ENCODE results near the gene GIPC2.
"Not testable (repeated sequence)": the region's sequence is repeated elsewhere in the genome, so short reads cannot be mapped to it uniquely, and the experiment has no call there.

Gene GIPC2

GRCh38 chr1:78053498-78053897 lies 7.7 kb downstream of the GIPC2 start:
- Histone ChIP-seq H3K9me3 (ENCODE audit: insufficient read depth, low read depth, low read length) (no peaks in the 10 kb centered on the region), H3K36me3 (ENCODE audit: insufficient read depth, low read depth, low read length) (no peaks in the 10 kb centered on the region), H3K27me3 (ENCODE audit: insufficient read depth, low read length) (no peaks in the 10 kb centered on the region; the same call in 1 of the 2 replicates), H3K4me3 (ENCODE audit: low read length) (no peak overlapping the region), H3K9ac (ENCODE audit: low read depth, low read length) (no peak overlapping the region), H3K27ac (ENCODE audit: low read length) (no peak overlapping the region), H3K4me1 (ENCODE audit: insufficient read depth, low read length) (no peaks in the 10 kb centered on the region)

GRCh38 chr1:78054559-78054958 lies 8.8 kb downstream of the GIPC2 start:
- no peak overlapping the region for H3K4me3 ChIP-seq (ENCODE audit: low read length)
- H3K36me3 ChIP-seq (ENCODE audit: insufficient read depth, low read depth, low read length), result no peaks in the 10 kb centered on the region
- no peak overlapping the region for H3K27ac ChIP-seq (ENCODE audit: low read length)
- H3K9ac ChIP-seq (ENCODE audit: low read depth, low read length), result no peak overlapping the region
- no peaks in the 10 kb centered on the region for H3K4me1 ChIP-seq (ENCODE audit: insufficient read depth, low read length)
- no peaks in the 10 kb centered on the region for H3K27me3 ChIP-seq (ENCODE audit: insufficient read depth, low read length)
- no peaks in the 10 kb centered on the region for H3K9me3 ChIP-seq (ENCODE audit: insufficient read depth, low read depth, low read length)

- Histone ChIP-seq H3K4me1 (ENCODE audit: insufficient read depth, low read length) (no peaks in the 10 kb centered on the region), H3K27ac (ENCODE audit: low read length) (no peak overlapping the region), H3K4me3 (ENCODE audit: low read length) (no peak overlapping the region), H3K27me3 (ENCODE audit: insufficient read depth, low read length) (no peaks in the 10 kb centered on the region), H3K36me3 (ENCODE audit: insufficient read depth, low read depth, low read length) (no peaks in the 10 kb centered on the region), H3K9ac (ENCODE audit: low read depth, low read length) (no peak overlapping the region), H3K9me3 (ENCODE audit: insufficient read depth, low read depth, low read length) (no peaks in the 10 kb centered on the region)
Observed at GRCh38 chr1:78054972-78055371, 9.2 kb downstream of the GIPC2 start.

GRCh38 chr1:78055565-78056132 lies 9.9 kb downstream of the GIPC2 start:
- no peaks in the 10 kb centered on the region for H3K4me1 ChIP-seq (ENCODE audit: insufficient read depth, low read length)
- H3K36me3 ChIP-seq (ENCODE audit: insufficient read depth, low read depth, low read length), result no peaks in the 10 kb centered on the region
- no peak overlapping the region for H3K27ac ChIP-seq (ENCODE audit: low read length)
- no peaks in the 10 kb centered on the region for H3K27me3 ChIP-seq (ENCODE audit: insufficient read depth, low read length)
- no peaks in the 10 kb centered on the region for H3K9me3 ChIP-seq (ENCODE audit: insufficient read depth, low read depth, low read length)
- no peak overlapping the region for H3K9ac ChIP-seq (ENCODE audit: low read depth, low read length)
- H3K4me3 ChIP-seq (ENCODE audit: low read length), result no peak overlapping the region

GRCh38 chr1:78058670-78059069 lies 12.9 kb downstream of the GIPC2 start:
- Histone ChIP-seq H3K9me3 (ENCODE audit: insufficient read depth, low read depth, low read length) (no peaks in the 10 kb centered on the region), H3K4me3 (ENCODE audit: low read length) (no peak overlapping the region), H3K36me3 (ENCODE audit: insufficient read depth, low read depth, low read length) (no peaks in the 10 kb centered on the region), H3K27me3 (ENCODE audit: insufficient read depth, low read length) (no peaks in the 10 kb centered on the region), H3K4me1 (ENCODE audit: insufficient read depth, low read length) (no peaks in the 10 kb centered on the region), H3K27ac (ENCODE audit: low read length) (no peak overlapping the region), H3K9ac (ENCODE audit: low read depth, low read length) (no peak overlapping the region)

GRCh38 chr1:78060857-78061563 lies 15.2 kb downstream of the GIPC2 start:
- Histone ChIP-seq H3K9me3 (ENCODE audit: insufficient read depth, low read depth, low read length) (no peaks in the 10 kb centered on the region), H3K9ac (ENCODE audit: low read depth, low read length) (no peak overlapping the region), H3K27ac (ENCODE audit: low read length) (no peak overlapping the region), H3K4me3 (ENCODE audit: low read length) (no peak overlapping the region), H3K36me3 (ENCODE audit: insufficient read depth, low read depth, low read length) (no peaks in the 10 kb centered on the region), H3K4me1 (ENCODE audit: insufficient read depth, low read length) (no peaks in the 10 kb centered on the region), H3K27me3 (ENCODE audit: insufficient read depth, low read length) (no peaks in the 10 kb centered on the region)

GRCh38 chr1:78061825-78062523 lies 16.2 kb downstream of the GIPC2 start:
- no peak overlapping the region for H3K27ac ChIP-seq (ENCODE audit: low read length)
- H3K4me3 ChIP-seq (ENCODE audit: low read length), result no peak overlapping the region
- H3K36me3 ChIP-seq (ENCODE audit: insufficient read depth, low read depth, low read length), result no peaks in the 10 kb centered on the region
- no peaks in the 10 kb centered on the region for H3K9me3 ChIP-seq (ENCODE audit: insufficient read depth, low read depth, low read length)
- H3K4me1 ChIP-seq (ENCODE audit: insufficient read depth, low read length), result no peaks in the 10 kb centered on the region
- H3K27me3 ChIP-seq (ENCODE audit: insufficient read depth, low read length), result no peaks in the 10 kb centered on the region
- no peak overlapping the region for H3K9ac ChIP-seq (ENCODE audit: low read depth, low read length)

GRCh38 chr1:78064886-78065285 lies 19.1 kb downstream of the GIPC2 start:
- not testable (repeated sequence) for H3K9me3 ChIP-seq (ENCODE audit: insufficient read depth, low read depth, low read length); H3K4me1 ChIP-seq (ENCODE audit: insufficient read depth, low read length); H3K27ac ChIP-seq (ENCODE audit: low read length); H3K4me3 ChIP-seq (ENCODE audit: low read length); H3K9ac ChIP-seq (ENCODE audit: low read depth, low read length); H3K27me3 ChIP-seq (ENCODE audit: insufficient read depth, low read length); H3K36me3 ChIP-seq (ENCODE audit: insufficient read depth, low read depth, low read length)

- Histone ChIP-seq H3K4me1 (ENCODE audit: insufficient read depth, low read length) (no peaks in the 10 kb centered on the region), H3K9ac (ENCODE audit: low read depth, low read length) (no peak overlapping the region), H3K27me3 (ENCODE audit: insufficient read depth, low read length) (no peaks in the 10 kb centered on the region), H3K9me3 (ENCODE audit: insufficient read depth, low read depth, low read length) (no peaks in the 10 kb centered on the region), H3K36me3 (ENCODE audit: insufficient read depth, low read depth, low read length) (no peaks in the 10 kb centered on the region), H3K27ac (ENCODE audit: low read length) (no peak overlapping the region), H3K4me3 (ENCODE audit: low read length) (no peak overlapping the region)
Observed at GRCh38 chr1:78068681-78069283, 23.0 kb downstream of the GIPC2 start.

- Histone ChIP-seq H3K4me1 (ENCODE audit: insufficient read depth, low read length) (no peaks in the 10 kb centered on the region), H3K4me3 (ENCODE audit: low read length) (no peak overlapping the region), H3K36me3 (ENCODE audit: insufficient read depth, low read depth, low read length) (no peaks in the 10 kb centered on the region), H3K9me3 (ENCODE audit: insufficient read depth, low read depth, low read length) (no peaks in the 10 kb centered on the region), H3K27me3 (ENCODE audit: insufficient read depth, low read length) (no peaks in the 10 kb centered on the region), H3K9ac (ENCODE audit: low read depth, low read length) (no peak overlapping the region), H3K27ac (ENCODE audit: low read length) (no peak overlapping the region)
Observed at GRCh38 chr1:78069784-78070183, 24.0 kb downstream of the GIPC2 start.

GRCh38 chr1:78070210-78070609 lies 24.4 kb downstream of the GIPC2 start:
- Histone ChIP-seq H3K36me3 (ENCODE audit: insufficient read depth, low read depth, low read length) (no peaks in the 10 kb centered on the region), H3K27me3 (ENCODE audit: insufficient read depth, low read length) (no peaks in the 10 kb centered on the region), H3K4me1 (ENCODE audit: insufficient read depth, low read length) (no peaks in the 10 kb centered on the region), H3K4me3 (ENCODE audit: low read length) (no peak overlapping the region), H3K9ac (ENCODE audit: low read depth, low read length) (no peak overlapping the region), H3K9me3 (ENCODE audit: insufficient read depth, low read depth, low read length) (no peaks in the 10 kb centered on the region), H3K27ac (ENCODE audit: low read length) (no peak overlapping the region)

- no peaks in the 10 kb centered on the region for H3K9me3 ChIP-seq (ENCODE audit: insufficient read depth, low read depth, low read length)
- H3K4me3 ChIP-seq (ENCODE audit: low read length), result no peak overlapping the region
- no peaks in the 10 kb centered on the region for H3K4me1 ChIP-seq (ENCODE audit: insufficient read depth, low read length)
- H3K27me3 ChIP-seq (ENCODE audit: insufficient read depth, low read length), result no peaks in the 10 kb centered on the region
- no peak overlapping the region for H3K9ac ChIP-seq (ENCODE audit: low read depth, low read length)
- H3K36me3 ChIP-seq (ENCODE audit: insufficient read depth, low read depth, low read length), result no peaks in the 10 kb centered on the region
- no peak overlapping the region for H3K27ac ChIP-seq (ENCODE audit: low read length)
Observed at GRCh38 chr1:78070758-78071157, 25.0 kb downstream of the GIPC2 start.

Measured in iPS-20b (cell line).